Vagina (tissue), 2 donors: ENCODE results near the gene RFX7.

Experiments
- POLR2A ChIP-seq, 2 donors: fragments of 450-650 bp; IDR thresholded peaks; one replicate each; pipeline ENCODE4 v1.6.1; 2017; ENCODE audit warnings: antibody characterized with exemption in 2 of 2, mild to moderate bottlenecking in 2 of 2, moderate library complexity in 2 of 2
- POLR2AphosphoS5 ChIP-seq, 2 donors: sonication (generic); formaldehyde crosslinking; IDR thresholded peaks; one replicate each; pipeline ENCODE4 v1.9.0; 2017; ENCODE audit warnings: antibody characterized with exemption in 2 of 2, mild to moderate bottlenecking in 2 of 2, low read depth in 1 of 2; ENCODE audit not compliant: insufficient read depth in 1 of 2
- TF ChIP-seq, protein P1 (sequence below), 3 experiments: fragments of 450-650 bp in 2 of 3; fragments of 200-600 bp in 1 of 3; sonication (generic) in 1 of 3; IDR thresholded peaks; one replicate each; pipeline ENCODE4 v1.5.1; 2017 to 2019; ENCODE audit warnings: antibody characterized with exemption in 3 of 3, mild to moderate bottlenecking in 2 of 3, moderate library complexity in 2 of 3

GRCh38 chr15:56254265-56254664 is 10.6 kb upstream of the RFX7 start:
- TF ChIP-seq, protein P1, sequence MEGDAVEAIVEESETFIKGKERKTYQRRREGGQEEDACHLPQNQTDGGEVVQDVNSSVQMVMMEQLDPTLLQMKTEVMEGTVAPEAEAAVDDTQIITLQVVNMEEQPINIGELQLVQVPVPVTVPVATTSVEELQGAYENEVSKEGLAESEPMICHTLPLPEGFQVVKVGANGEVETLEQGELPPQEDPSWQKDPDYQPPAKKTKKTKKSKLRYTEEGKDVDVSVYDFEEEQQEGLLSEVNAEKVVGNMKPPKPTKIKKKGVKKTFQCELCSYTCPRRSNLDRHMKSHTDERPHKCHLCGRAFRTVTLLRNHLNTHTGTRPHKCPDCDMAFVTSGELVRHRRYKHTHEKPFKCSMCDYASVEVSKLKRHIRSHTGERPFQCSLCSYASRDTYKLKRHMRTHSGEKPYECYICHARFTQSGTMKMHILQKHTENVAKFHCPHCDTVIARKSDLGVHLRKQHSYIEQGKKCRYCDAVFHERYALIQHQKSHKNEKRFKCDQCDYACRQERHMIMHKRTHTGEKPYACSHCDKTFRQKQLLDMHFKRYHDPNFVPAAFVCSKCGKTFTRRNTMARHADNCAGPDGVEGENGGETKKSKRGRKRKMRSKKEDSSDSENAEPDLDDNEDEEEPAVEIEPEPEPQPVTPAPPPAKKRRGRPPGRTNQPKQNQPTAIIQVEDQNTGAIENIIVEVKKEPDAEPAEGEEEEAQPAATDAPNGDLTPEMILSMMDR (IDR thresholded peaks at IDR 0.05): no peak
- no peak for TF ChIP-seq POLR2A (IDR thresholded peaks at IDR 0.05)
- no peak for TF ChIP-seq POLR2AphosphoS5 (IDR thresholded peaks at IDR 0.05; ENCODE audit: insufficient read depth in 1 of 2, low read depth in 1 of 2)
